HepG2 (cell line): Measurements from ENCODE around the gene ZP2. TPM values are rescaled to one million over a fixed set of nuclear protein-coding genes. Genes with fewer than 3 reads are reported as not detected.

Experiments used
- CBFB ChIP-seq: sonication (generic); formaldehyde crosslinking; IDR thresholded peaks from 2 replicates; pipeline ENCODE4 v1.4.0; 2020; ENCODE audit warnings: missing genetic modification reagents
- CBX1 ChIP-seq: IDR thresholded peaks from one replicate; pipeline ENCODE4 v1.6.1; 2016; ENCODE audit warnings: antibody characterized with exemption, low read depth
- DNMT3B ChIP-seq: conservative IDR thresholded peaks from 2 replicates; pipeline ENCODE4 v1.6.1; 2016; ENCODE audit warnings: missing biosample characterization, control low read depth
- HNRNPUL1 ChIP-seq: fragments of 200-400 bp; formaldehyde crosslinking; IDR thresholded peaks from 2 replicates; pipeline ENCODE4 v1.6.1; 2017; ENCODE audit warnings: low read depth, mild to moderate bottlenecking, low read length, moderate library complexity
- IRF9 ChIP-seq: sonication (generic); formaldehyde crosslinking; IDR thresholded peaks from 2 replicates; pipeline ENCODE4 v1.8.0; 2022; ENCODE audit warnings: missing genetic modification reagents, mild to moderate bottlenecking, borderline replicate concordance
- JUND ChIP-seq: sonication (generic); formaldehyde crosslinking; IDR thresholded peaks from 2 replicates; pipeline ENCODE4 v1.8.0; 2022; ENCODE audit warnings: mild to moderate bottlenecking, missing genetic modification reagents
- NR2F2 ChIP-seq: IDR thresholded peaks from 2 replicates; pipeline ENCODE4 v1.6.1; 2012; ENCODE audit warnings: low read depth, inconsistent platforms, borderline replicate concordance
- POLR2AphosphoS2 ChIP-seq: IDR thresholded peaks from 2 replicates; pipeline ENCODE4 v1.6.1; 2011; ENCODE audit warnings: low read depth, low read length, improper control_type of control experiment
- REST ChIP-seq, 2 experiments: IDR thresholded peaks; 2 replicates each; pipeline ENCODE4 v1.6.1; 2011 to 2012; ENCODE audit warnings: low read length in 2 of 2, borderline replicate concordance in 1 of 2, low read depth in 1 of 2, mild to moderate bottlenecking in 1 of 2, moderate library complexity in 1 of 2
- SIX4 ChIP-seq: sonication (generic); formaldehyde crosslinking; IDR thresholded peaks from 2 replicates; pipeline ENCODE4 v1.4.0; 2020; ENCODE audit warnings: missing genetic modification reagents
- SMARCC2 ChIP-seq: fragments of 450-650 bp; IDR thresholded peaks from 2 replicates; pipeline ENCODE4 v1.6.1; 2017; ENCODE audit warnings: antibody characterized with exemption, mild to moderate bottlenecking
- STAT5B ChIP-seq: sonication (generic); formaldehyde crosslinking; IDR thresholded peaks from 2 replicates; pipeline ENCODE4 v1.4.0; 2020; ENCODE audit warnings: missing genetic modification reagents
- TBX3 ChIP-seq: fragments of 450-650 bp; IDR thresholded peaks from 2 replicates; pipeline ENCODE4 v1.6.1; 2017; ENCODE audit warnings: antibody characterized with exemption, mild to moderate bottlenecking, inconsistent platforms, borderline replicate concordance
- TFAP4 ChIP-seq: sonication (generic); IDR thresholded peaks from 2 replicates; pipeline ENCODE4 v1.6.1; 2016; ENCODE audit warnings: low read depth, borderline replicate concordance
- TMF1 ChIP-seq: sonication (generic); formaldehyde crosslinking; IDR thresholded peaks from 2 replicates; pipeline ENCODE4 v1.8.1; 2022; ENCODE audit warnings: low read depth, missing genetic modification reagents
- ZBTB2 ChIP-seq: sonication (generic); formaldehyde crosslinking; IDR thresholded peaks from 2 replicates; pipeline ENCODE4 v1.8.0; 2022; ENCODE audit warnings: low read depth, missing genetic modification reagents
- ZKSCAN8 ChIP-seq: IDR thresholded peaks from 2 replicates; pipeline ENCODE4 v1.6.1; 2016; ENCODE audit warnings: borderline replicate concordance, missing genetic modification reagents, missing compliant biosample characterization
- ZNF282 ChIP-seq: fragments of 450-650 bp; IDR thresholded peaks from 2 replicates; pipeline ENCODE4 v1.6.1; 2018; ENCODE audit not compliant: partially characterized antibody
- ZNF30 ChIP-seq: sonication (generic); formaldehyde crosslinking; IDR thresholded peaks from 2 replicates; pipeline ENCODE4 v1.5.0; 2020; ENCODE audit warnings: mild to moderate bottlenecking, missing genetic modification reagents
- ZNF333 ChIP-seq: sonication (generic); formaldehyde crosslinking; IDR thresholded peaks from 2 replicates; pipeline ENCODE4 v1.4.0; 2020; ENCODE audit warnings: mild to moderate bottlenecking, missing genetic modification reagents, borderline replicate concordance
- ZNF367 ChIP-seq: sonication (generic); formaldehyde crosslinking; IDR thresholded peaks from 2 replicates; pipeline ENCODE4 v1.4.0; 2020; ENCODE audit warnings: missing genetic modification reagents, borderline replicate concordance
- ZNF430 ChIP-seq: sonication (generic); formaldehyde crosslinking; IDR thresholded peaks from 2 replicates; pipeline ENCODE4 v1.9.0; 2021; ENCODE audit warnings: mild to moderate bottlenecking, missing genetic modification reagents
- ZNF431 ChIP-seq: sonication (generic); formaldehyde crosslinking; IDR thresholded peaks from 2 replicates; pipeline ENCODE4 v1.9.0; 2022; ENCODE audit warnings: missing genetic modification reagents, low read depth, mild to moderate bottlenecking, borderline replicate concordance
- ZNF678 ChIP-seq: sonication (generic); formaldehyde crosslinking; IDR thresholded peaks from 2 replicates; pipeline ENCODE4 v1.4.0; 2020; ENCODE audit warnings: mild to moderate bottlenecking, missing genetic modification reagents
- ZSCAN21 ChIP-seq: sonication (generic); formaldehyde crosslinking; IDR thresholded peaks from 2 replicates; pipeline ENCODE4 v1.8.0; 2022; ENCODE audit warnings: mild to moderate bottlenecking, missing genetic modification reagents, moderate library complexity, borderline replicate concordance
- polyA plus RNA-seq, 8 experiments: library from polyadenylated mRNA; depleted of rRNA in 3 of 8; stranded (reverse) in 7 of 8; unstranded in 1 of 8; fragments of >200 nt; fragmentation: Illumina TruSeq in 4 of 8; extraction: Trizol in 4 of 8; gene quantifications; 2 replicates each; pipeline versions ENCODE4 v1.2.1 to v1.2.3, GENCODE V29; 2011 to 2016; ENCODE audit warnings: low read depth in 4 of 8, missing spikeins in 1 of 8, mixed read lengths in 1 of 8; ENCODE audit not compliant: insufficient read depth in 1 of 8
- total RNA-seq, 5 experiments: library from RNA; depleted of rRNA; stranded (reverse); fragments of >200 nt; fragmentation: Illumina TruSeq; extraction: Trizol; gene quantifications; 2 replicates each; pipeline ENCODE4 v1.2.3, GENCODE V29; 2016; ENCODE audit warnings: low read depth in 1 of 5

The ZP2 gene
- total and polyA plus RNA-seq, 2 of the 13 experiments (the other 11 are each of a cell fraction or from before 2014, with no cell fraction given) = not detected

- no peak for TF ChIP-seq ZSCAN21 (CRISPR knock-in tag)
- TF ChIP-seq ZNF333 (CRISPR knock-in tag) = no peak
- no peak for TF ChIP-seq ZNF30
- no peak for TF ChIP-seq ZKSCAN8
- TF ChIP-seq TFAP4 = no peak
- no peak for TF ChIP-seq POLR2AphosphoS2
- TF ChIP-seq ZNF282 = no peak
- TF ChIP-seq ZBTB2 (CRISPR knock-in tag) = no peak
- TF ChIP-seq DNMT3B (CRISPR knock-in tag) = no peak
- TF ChIP-seq TBX3 = no peak
- TF ChIP-seq SIX4 (CRISPR knock-in tag) = no peak
- no peak for TF ChIP-seq TMF1 (CRISPR knock-in tag)
- TF ChIP-seq ZNF367 (CRISPR knock-in tag) = no peak
- TF ChIP-seq ZNF430 (CRISPR knock-in tag) = no peak
- no peak for TF ChIP-seq STAT5B (CRISPR knock-in tag)
- TF ChIP-seq REST (IDR thresholded peaks at IDR 0.05; ENCODE audit: borderline replicate concordance in 1 of 2, low read depth in 1 of 2, low read length in 2 of 2) = no peak
- TF ChIP-seq IRF9 = no peak
- TF ChIP-seq ZNF431 (CRISPR knock-in tag) = no peak
- TF ChIP-seq HNRNPUL1 = no peak
- TF ChIP-seq NR2F2 = no peak
- TF ChIP-seq JUND (CRISPR knock-in tag) = no peak
- no peak for TF ChIP-seq CBFB (CRISPR knock-in tag)
- no peak for TF ChIP-seq SMARCC2
- no peak for TF ChIP-seq CBX1
- TF ChIP-seq ZNF678 (CRISPR knock-in tag) = no peak
Measured at GRCh38 chr16:21156767-21157467, 54.5 kb downstream of the ZP2 start (continued).
